ENCODE data around the gene VWA1.
"Not testable (repeated sequence)": the region's sequence is repeated elsewhere in the genome, so short reads cannot be mapped to it uniquely, and the experiment has no call there.

Gene VWA1

GRCh38 chr1:1484976-1485750 lies 49.7 kb downstream of the VWA1 start:
- not testable (repeated sequence) for DNase-seq (ENCODE audit: low read depth)

GRCh38 chr1:1485755-1486317 lies 50.3 kb downstream of the VWA1 start:
- not testable (repeated sequence) for DNase-seq (ENCODE audit: low read depth)

- DNase-seq (ENCODE audit: low read depth), result no peak
Measured at GRCh38 chr1:1487701-1488100, 52.2 kb downstream of the VWA1 start.

- DNase-seq (ENCODE audit: low read depth), result no peak
Measured at GRCh38 chr1:1489231-1489630, 53.7 kb downstream of the VWA1 start.

- no peak for DNase-seq (ENCODE audit: low read depth)
Measured at GRCh38 chr1:1489861-1490260, 54.4 kb downstream of the VWA1 start.

- no peak for DNase-seq (ENCODE audit: low read depth)
Measured at GRCh38 chr1:1490633-1491230, 55.2 kb downstream of the VWA1 start.

GRCh38 chr1:1491601-1492000 lies 56.1 kb downstream of the VWA1 start:
- DNase-seq (ENCODE audit: low read depth), result no peak
